ENCODE data around the gene FOXL3. TPM values are rescaled to one million over a fixed set of nuclear protein-coding genes. Genes with fewer than 3 reads are reported as not detected.
"Not testable (repeated sequence)": the region's sequence is repeated elsewhere in the genome, so short reads cannot be mapped to it uniquely, and the experiment has no call there.

The FOXL3 gene
- polyA plus RNA-seq, 2 of the 4 experiments (the other 2 are of a cell fraction), result not detected

GRCh38 chr7:295155-296154, 5.5 kb downstream of the FOXL3 start:
- DNase-seq (ENCODE audit: low read depth in 1 of 2, low spot score in 1 of 2) (no peak), FAIRE-seq (no peak), ATAC-seq (no peak)
- 59% methylated on average over 26 of the region's 27 CpGs for WGBS (ENCODE audit: missing lambda C conversion rate)
- Histone ChIP-seq H3K9me3 (no peaks in the 10 kb centered on the region), H3K4me1 (0 out of 3 replicates have a peak, but pooled peaks cover 3% of the 10 kb centered on the region), H3K4me3 (no peak overlapping the region), H3K27ac (no peak overlapping the region), H3K4me2 (no peak overlapping the region)
- no peak for TF ChIP-seq NR3C1 (IDR thresholded peaks at IDR 0.05)
- no peak for TF ChIP-seq CHD2 (IDR thresholded peaks at IDR 0.05; ENCODE audit: low read length, partially characterized antibody)
- ChIA-PET POLR2A (no interaction called here), CTCF (interaction anchor here (0.6 to 1.2 kb wide), 2 partner anchors 8 to 31 kb away, joined by 3 read pairs; no protein-coding TSS in a partner anchor)

GRCh38 chr7:296373-296945, 6.5 kb downstream of the FOXL3 start:
- Histone ChIP-seq H3K4me1 (no peaks in the 10 kb centered on the region), H3K27ac (no peak overlapping the region), H3K4me2 (no peak overlapping the region), H3K9me3 (no peaks in the 10 kb centered on the region), H3K4me3 (no peak overlapping the region)
- TF ChIP-seq RFX5 (IDR thresholded peaks at IDR 0.05) (no peak), RAD21 (conservative IDR thresholded peaks at IDR 0.05 in 1 of 2, IDR thresholded peaks at IDR 0.05 in 1 of 2) (no peak), CBX8 (IDR thresholded peaks at IDR 0.05) (no peak), BCL3 (IDR thresholded peaks at IDR 0.05) (no peak), PHF8 (IDR thresholded peaks at IDR 0.05; ENCODE audit: borderline replicate concordance, low read depth) (no peak)
- no CpG with 5 or more reads among the region's 20 CpGs for WGBS (ENCODE audit: missing lambda C conversion rate)
- FAIRE-seq, result no peak
- CTCF ChIA-PET, result no interaction called here
- ATAC-seq, result no peak
- DNase-seq (ENCODE audit: low read depth in 1 of 2, low spot score in 1 of 2), result no peak
- POLR2A ChIA-PET, result no interaction called here

GRCh38 chr7:297141-297540, 7.2 kb downstream of the FOXL3 start:
- FAIRE-seq; ATAC-seq; POLR2A ChIA-PET; H3K4me1 ChIP-seq; H3K27ac ChIP-seq; DNase-seq (ENCODE audit: low read depth in 1 of 2, low spot score in 1 of 2); H3K4me3 ChIP-seq; H3K9me3 ChIP-seq; H3K4me2 ChIP-seq: not testable (repeated sequence)
- CTCF ChIA-PET, result interaction anchor here (0.8 kb wide), 1 partner anchor 340 kb away, joined by 3 read pairs; no protein-coding TSS in a partner anchor
- 51% methylated on average over 5 of the region's 24 CpGs for WGBS (ENCODE audit: missing lambda C conversion rate)

GRCh38 chr7:297611-298374, 7.8 kb downstream of the FOXL3 start:
- Histone ChIP-seq H3K4me2 (no peak overlapping the region), H3K9me3 (no peaks in the 10 kb centered on the region), H3K4me1 (no peaks in the 10 kb centered on the region), H3K4me3 (no peak overlapping the region), H3K27ac (no peak overlapping the region)
- ChIA-PET POLR2A (no interaction called here), CTCF (interaction anchor here (0.8 kb wide), 1 partner anchor 339 kb away, joined by 3 read pairs; no protein-coding TSS in a partner anchor)
- no peak for DNase-seq (ENCODE audit: low read depth in 1 of 2, low spot score in 1 of 2)
- FAIRE-seq, result no peak
- ATAC-seq, result 0 out of 6 replicates have a peak, but pooled peaks of 1 of the 2 experiments have one; percentile 17
- WGBS (ENCODE audit: missing lambda C conversion rate), result 64% methylated on average over 22 of the region's 24 CpGs
- TF ChIP-seq FOXS1 (CRISPR knock-in tag; IDR thresholded peaks at IDR 0.05) (no peak), ESRRA (IDR thresholded peaks at IDR 0.05; ENCODE audit: borderline replicate concordance, low read length) (no peak), MAFK (IDR thresholded peaks at IDR 0.05; ENCODE audit: partially characterized antibody) (no peak), ZC3H11A (IDR thresholded peaks at IDR 0.05) (no peak), EHF (CRISPR knock-in tag; IDR thresholded peaks at IDR 0.05) (no peak), BHLHE40 (IDR thresholded peaks at IDR 0.05; ENCODE audit: low read depth, low read length) (no peak), HOXB5 (CRISPR knock-in tag; IDR thresholded peaks at IDR 0.05) (no peak), USF2 (IDR thresholded peaks at IDR 0.05) (no peak), CHD2 (IDR thresholded peaks at IDR 0.05; ENCODE audit: low read length, partially characterized antibody) (no peak), POLR2AphosphoS2 (conservative IDR thresholded peaks at IDR 0.05; ENCODE audit: low read length) (no peak), FOSL2 (IDR thresholded peaks at IDR 0.05) (no peak), FOSL2 (CRISPR knock-in tag; IDR thresholded peaks at IDR 0.05) (no peak), CHD4 (IDR thresholded peaks at IDR 0.05; ENCODE audit: borderline replicate concordance) (no peak), REST (IDR thresholded peaks at IDR 0.05) (no peak), CBX8 (IDR thresholded peaks at IDR 0.05) (no peak), HES2 (IDR thresholded peaks at IDR 0.05) (no peak)

Measured in A549 (cell line).